GM19099 (cell line): ENCODE measurements around the gene RAB34.

Experiments used
- POLR2A ChIP-seq: IDR thresholded peaks from 3 replicates; pipeline ENCODE4 v1.6.1; 2011; ENCODE audit warnings: low read depth; ENCODE audit not compliant: insufficient read length; ENCODE audit errors: extremely low read depth

Gene RAB34

DNA sequence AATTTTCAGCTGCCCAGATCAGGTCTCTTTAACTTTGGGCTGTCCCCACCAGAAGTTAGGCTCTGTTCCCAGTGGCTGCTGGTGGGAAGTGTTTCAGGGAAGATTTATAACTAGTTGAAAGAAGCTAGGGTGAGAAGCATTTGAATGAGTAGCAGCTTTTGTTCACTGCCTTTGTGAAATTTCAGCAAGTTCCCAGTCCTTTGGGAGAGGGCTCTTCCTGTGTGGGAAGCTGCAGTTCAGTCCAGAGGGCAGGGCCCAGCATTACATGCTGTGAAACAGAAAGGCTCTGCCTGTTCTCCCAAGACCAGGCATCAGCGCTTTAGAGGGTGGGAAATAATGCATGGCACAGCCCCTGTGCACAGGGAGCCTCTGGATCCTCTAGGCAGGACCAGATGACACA, 23.8 kb downstream of the RAB34 start:
- TF ChIP-seq POLR2A, result no peak

DNA sequence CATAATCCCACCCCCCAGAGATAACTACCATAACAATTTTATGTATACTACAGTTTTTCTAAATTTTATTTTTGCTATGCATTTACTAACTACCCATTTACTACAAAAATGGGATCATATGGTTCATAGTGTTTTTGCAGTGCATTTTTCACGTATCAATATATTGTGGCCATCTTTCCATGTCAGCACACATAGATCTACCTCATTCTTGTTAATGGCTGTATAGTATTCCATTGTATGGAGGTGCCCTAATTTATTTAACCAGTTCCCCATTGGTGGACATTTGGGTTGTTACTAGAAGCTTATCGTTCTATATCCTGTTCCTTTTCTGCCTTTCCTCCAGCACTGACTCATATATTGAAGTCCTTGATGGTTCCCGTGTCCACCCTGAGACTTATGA, 28.7 kb downstream of the RAB34 start:
- no peak for TF ChIP-seq POLR2A

DNA sequence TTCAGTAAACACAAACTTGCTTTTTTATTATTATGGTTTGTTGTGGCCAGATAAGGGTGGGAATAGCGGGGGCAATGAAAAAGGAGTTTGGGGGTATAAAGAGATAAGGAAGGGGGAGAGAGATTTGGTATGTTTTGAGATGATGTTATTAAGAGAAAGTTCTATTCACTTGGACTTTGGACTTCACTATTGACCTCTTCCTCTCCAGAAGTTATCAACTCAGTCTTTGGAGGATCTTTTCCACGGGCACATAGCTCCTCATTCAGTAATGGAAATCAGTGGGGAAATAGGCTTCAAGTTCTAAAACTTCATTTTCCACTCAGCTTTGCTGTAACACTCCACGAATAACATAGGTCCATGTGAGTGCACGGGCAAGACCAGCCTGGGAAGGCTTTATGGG, 29.2 kb downstream of the RAB34 start:
- TF ChIP-seq POLR2A, result no peak

DNA sequence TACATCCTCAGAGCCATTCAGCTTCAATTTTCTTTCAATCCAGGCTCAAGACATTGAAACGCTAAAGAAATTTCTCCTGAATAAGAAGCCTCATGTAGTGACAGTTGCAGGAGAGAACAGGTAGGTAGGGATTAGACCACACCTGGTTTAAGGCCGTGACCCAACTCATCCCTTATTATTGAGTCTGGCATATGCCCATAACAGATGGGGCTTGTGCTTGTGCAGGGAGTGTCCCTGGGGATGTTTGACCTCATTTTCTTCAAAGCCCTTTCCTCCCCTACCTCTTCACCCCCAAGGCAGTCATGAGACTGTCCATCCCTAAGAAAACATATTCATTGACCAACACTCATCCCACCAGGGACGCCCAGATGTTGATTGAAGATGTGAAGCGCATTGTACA, 31.4 kb downstream of the RAB34 start:
- TF ChIP-seq POLR2A, result no peak

DNA sequence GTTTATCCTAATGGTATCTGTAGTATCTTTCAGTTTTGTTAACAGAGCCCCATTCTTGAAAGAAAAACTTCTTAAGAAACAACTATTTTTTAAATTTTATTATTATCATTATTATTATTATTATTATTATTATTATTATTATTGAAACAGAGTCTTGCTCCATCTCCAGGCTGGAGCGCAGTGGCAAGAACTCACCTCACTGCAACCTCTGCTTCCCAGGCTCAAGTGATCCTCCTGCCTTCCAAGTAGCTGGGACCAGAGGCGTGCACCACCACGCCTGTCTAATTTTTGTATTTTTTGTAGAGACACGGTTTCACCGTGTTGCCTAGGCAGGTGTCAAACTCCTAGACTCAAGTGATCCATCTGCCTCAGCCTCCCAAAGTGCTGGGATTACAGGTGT, 32.3 kb downstream of the RAB34 start:
- no peak for TF ChIP-seq POLR2A

DNA sequence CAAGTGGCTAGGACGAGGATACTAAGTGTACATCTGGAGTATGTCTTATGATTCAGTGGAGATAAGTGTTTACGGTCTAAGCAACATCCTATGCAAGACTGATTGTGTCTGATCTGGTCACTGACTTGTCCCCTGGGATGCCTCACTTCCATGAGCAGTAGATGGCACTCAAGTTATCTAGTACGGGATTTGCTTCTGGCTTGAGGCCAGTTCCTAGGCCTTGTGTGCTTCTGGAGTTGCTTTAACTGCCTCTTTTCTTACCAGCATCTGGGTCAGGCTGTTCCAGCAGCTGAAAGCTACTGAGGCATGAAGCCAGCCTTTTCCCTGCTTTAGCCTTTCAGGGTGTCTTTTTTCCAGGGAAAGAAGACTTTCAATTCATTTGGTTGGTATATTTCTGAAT, 32.7 kb downstream of the RAB34 start:
- no peak for TF ChIP-seq POLR2A

DNA sequence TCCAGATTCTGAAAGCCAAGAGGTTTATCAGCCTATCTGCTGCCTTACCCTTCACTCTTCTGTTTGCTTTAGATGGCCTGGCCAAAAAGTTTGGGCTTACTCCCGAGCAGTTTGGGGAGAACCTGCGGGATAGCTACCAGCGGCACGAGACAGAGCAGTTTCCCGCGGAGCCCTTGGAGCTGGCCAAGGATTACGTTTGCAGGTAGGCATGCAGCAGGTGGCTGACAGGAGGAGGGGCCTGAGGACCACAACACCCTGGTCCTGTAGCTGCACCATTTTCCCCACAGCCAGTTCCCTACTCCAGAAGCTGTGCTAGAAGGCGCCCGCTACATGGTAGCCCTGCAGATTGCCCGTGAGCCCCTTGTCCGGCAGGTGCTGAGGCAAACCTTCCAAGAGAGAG, 35.0 kb downstream of the RAB34 start:
- TF ChIP-seq POLR2A, result no peak

DNA sequence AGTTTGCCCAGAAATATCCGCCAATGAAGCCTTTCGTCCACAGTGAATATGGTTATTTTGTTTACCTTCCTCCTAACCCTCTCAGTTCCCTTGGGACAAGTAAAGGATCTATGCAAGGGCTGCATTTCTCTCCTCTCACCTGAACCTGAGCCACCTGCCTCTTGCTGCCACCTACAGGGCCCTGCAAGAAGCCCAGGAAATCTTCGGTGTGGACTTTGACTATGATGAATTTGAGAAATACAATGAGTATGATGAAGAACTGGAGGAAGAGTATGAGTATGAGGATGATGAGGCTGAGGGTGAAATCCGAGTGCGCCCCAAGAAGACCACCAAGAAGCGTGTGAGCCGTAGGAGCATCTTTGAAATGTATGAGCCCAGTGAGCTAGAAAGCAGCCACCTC, 41.7 kb downstream of the RAB34 start:
- TF ChIP-seq POLR2A, result no peak

DNA sequence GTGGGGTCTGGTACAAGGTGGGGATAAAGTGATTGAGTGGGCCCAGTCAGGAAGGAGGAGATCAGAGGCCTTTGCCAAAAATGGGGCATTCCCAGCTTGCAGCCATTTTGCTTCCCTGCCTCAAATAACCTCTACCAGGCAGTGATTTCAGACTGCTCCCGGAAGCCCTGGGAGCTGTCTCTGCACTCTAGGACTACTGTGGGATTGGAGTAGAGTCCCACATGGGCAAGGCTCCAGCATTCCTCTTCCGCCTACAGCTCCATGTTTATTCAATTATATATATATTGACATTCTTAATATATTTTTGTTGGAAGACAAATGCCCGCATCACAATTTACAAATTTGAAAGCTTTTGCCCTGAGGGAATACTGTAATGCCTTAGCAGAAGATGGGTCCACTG, 42.2 kb downstream of the RAB34 start:
- no peak for TF ChIP-seq POLR2A

DNA sequence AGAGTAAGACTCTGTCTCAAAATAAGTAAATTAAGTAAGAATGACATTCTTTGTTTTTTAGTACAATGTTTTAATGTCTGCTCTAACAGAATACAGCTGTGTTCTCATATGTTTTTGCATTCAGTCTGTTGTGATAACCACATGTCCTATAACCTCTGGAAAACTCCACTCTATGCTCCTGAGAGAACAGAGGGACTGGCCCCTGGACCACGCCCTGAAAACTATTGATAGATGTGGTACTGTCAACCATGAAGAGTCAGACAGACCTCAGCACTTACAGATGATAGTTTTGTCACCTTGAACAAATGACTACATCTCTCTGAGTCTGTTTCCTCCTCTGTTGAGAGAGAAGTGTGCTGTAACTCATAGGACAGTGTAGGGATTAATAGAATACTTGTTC, 47.8 kb downstream of the RAB34 start:
- no peak for TF ChIP-seq POLR2A

DNA sequence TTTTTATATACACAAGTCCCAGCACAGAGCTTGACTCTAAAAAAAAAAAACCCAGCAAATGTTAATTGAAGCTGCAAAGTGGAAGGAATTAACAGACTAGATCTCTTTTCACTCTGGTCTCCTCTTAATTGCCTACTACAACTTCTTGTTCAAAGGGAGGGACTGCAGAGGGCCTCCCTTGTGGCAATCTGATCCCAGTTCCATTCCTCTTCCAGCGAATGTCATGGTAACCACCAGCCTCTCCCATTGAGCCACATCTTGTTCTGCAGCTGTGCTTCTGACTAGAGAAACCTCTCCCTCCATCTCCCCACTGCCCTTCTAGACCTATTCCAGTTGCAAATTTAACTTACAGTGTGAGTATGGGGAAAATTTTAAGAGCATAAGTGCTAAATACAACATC, 49.8 kb downstream of the RAB34 start:
- no peak for TF ChIP-seq POLR2A

DNA sequence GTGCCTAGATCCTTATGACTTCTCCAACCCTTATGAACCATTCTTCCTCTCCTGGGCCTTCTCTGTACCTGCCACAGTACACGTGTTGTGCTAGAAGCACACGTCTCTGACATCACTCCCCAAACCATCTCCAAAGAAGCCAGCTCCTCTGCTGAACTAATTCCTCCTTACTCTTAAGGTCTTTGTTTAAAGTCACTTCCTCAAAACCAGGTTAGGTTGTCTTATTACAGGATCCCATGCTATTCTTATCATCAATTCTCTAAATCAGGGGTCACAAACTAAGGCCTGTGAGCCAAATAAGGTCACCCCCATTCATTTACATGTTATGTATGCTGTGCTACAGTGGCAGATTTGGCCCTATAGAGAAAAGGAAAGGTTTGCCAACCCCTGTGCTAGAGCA, 51.7 kb downstream of the RAB34 start:
- TF ChIP-seq POLR2A, result no peak
